ENCODE measurements around the gene TRIM28. TPM values are rescaled to one million over a fixed set of nuclear protein-coding genes. Genes with fewer than 3 reads are reported as not detected.

The TRIM28 gene
- total RNA-seq, 1 donor from 2014 or later: 140 TPM

GRCh38 chr19:58545286-58546018, 1.6 kb downstream of the TRIM28 start:
- no peak for DNase-seq (ENCODE audit: low spot score)
- intact Hi-C loops (cut with DNase I): no loop called here

GRCh38 chr19:58546019-58546530, 2.2 kb downstream of the TRIM28 start:
- intact Hi-C loops (cut with DNase I): no loop called here
- DNase-seq (ENCODE audit: low spot score): no peak

GRCh38 chr19:58547323-58548312, 3.8 kb downstream of the TRIM28 start:
- DNase-seq (ENCODE audit: low spot score): no peak
- intact Hi-C loops (cut with DNase I): no loop called here

- intact Hi-C loops (cut with DNase I): no loop called here
- DNase-seq (ENCODE audit: low spot score): no peak
Measured at GRCh38 chr19:58548859-58549663, 5.2 kb downstream of the TRIM28 start.

- intact Hi-C loops (cut with DNase I): no loop called here
- DNase-seq (ENCODE audit: low spot score): no peak
Measured at GRCh38 chr19:58549664-58550361, 5.9 kb downstream of the TRIM28 start.

GRCh38 chr19:58550362-58551122, 6.7 kb downstream of the TRIM28 start:
- intact Hi-C loops (cut with DNase I): no loop called here
- DNase-seq (ENCODE audit: low spot score): no peak

- no peak for DNase-seq (ENCODE audit: low spot score)
- intact Hi-C loops (cut with DNase I): no loop called here
Measured at GRCh38 chr19:58551123-58551497, 7.2 kb downstream of the TRIM28 start.

GRCh38 chr19:58551577-58552471, 8.0 kb downstream of the TRIM28 start:
- DNase-seq (ENCODE audit: low spot score): no peak
- intact Hi-C loops (cut with DNase I): no loop called here

- no peak for DNase-seq (ENCODE audit: low spot score)
- intact Hi-C loops (cut with DNase I): no loop called here
Measured at GRCh38 chr19:58552655-58553054, 8.8 kb downstream of the TRIM28 start.

- intact Hi-C loops (cut with DNase I): loop anchor here (2.0 kb wide), 1 partner anchor 35 kb away; the partner anchor contains the start of gene ZBTB45
- no peak for DNase-seq (ENCODE audit: low spot score)
Measured at GRCh38 chr19:58553799-58554493, 10.1 kb downstream of the TRIM28 start.

GRCh38 chr19:58554494-58555368, 10.9 kb downstream of the TRIM28 start, which contains the start of gene CHMP2A:
CHMP2A (minus strand) TSS chr19:58555105; CDS start chr19:58554212, 893 bp downstream.
- intact Hi-C loops (cut with DNase I): loop anchor here (2.0 kb wide), 1 partner anchor 36 kb away; the partner anchor contains the start of gene ZBTB45
- DNase-seq (ENCODE audit: low spot score): peak; percentile 99

GRCh38 chr19:58555369-58555885, 11.6 kb downstream of the TRIM28 start:
- no peak for DNase-seq (ENCODE audit: low spot score)
- intact Hi-C loops (cut with DNase I): loop anchor here (2.0 kb wide), 1 partner anchor 37 kb away; the partner anchor contains the start of gene ZBTB45

GRCh38 chr19:58555920-58556621, 12.2 kb downstream of the TRIM28 start:
- no peak for DNase-seq (ENCODE audit: low spot score)
- intact Hi-C loops (cut with DNase I): loop anchor here (2.0 kb wide), 1 partner anchor 37 kb away; the partner anchor contains the start of gene ZBTB45

- intact Hi-C loops (cut with DNase I): no loop called here
- DNase-seq (ENCODE audit: low spot score): no peak
Measured at GRCh38 chr19:58556622-58557220, 12.9 kb downstream of the TRIM28 start.
